Measurements from ENCODE around the gene BCL2L14. TPM values are rescaled to one million over a fixed set of nuclear protein-coding genes. Genes with fewer than 3 reads are reported as not detected.
"Not testable (repeated sequence)": the region's sequence is repeated elsewhere in the genome, so short reads cannot be mapped to it uniquely, and the experiment has no call there.

The BCL2L14 gene
- polyA plus RNA-seq, 1 donor = 0.26 TPM

DNA sequence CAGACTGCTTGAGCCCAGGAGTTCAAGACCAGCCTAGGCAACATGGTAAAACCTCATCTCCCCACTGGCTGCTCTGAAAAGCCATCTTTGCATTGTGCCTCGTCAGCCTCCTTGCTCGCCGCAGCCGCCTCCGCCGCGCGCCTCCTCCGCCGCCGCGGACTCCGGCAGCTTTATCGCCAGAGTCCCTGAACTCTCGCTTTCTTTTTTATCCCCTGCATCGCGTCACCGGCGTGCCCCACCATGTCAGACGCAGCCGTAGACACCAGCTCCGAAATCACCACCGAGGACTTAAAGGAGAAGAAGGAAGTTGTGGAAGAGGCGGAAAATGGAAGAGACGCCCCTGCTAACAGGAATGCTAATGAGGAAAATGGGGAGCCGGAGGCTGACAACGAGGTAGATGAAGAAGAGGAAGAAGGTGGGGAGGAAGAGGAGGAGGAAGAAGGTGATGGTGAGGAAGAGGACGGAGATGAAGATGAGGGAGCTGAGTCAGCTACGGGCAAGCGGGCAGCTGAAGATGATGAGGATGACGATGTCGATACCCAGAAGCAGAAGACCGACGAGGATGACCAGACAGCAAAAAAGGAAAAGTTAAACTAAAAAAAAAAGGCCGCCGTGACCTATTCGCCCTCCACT is 40.3 kb downstream of the BCL2L14 start:
- DNase-seq = not testable (repeated sequence)

DNA sequence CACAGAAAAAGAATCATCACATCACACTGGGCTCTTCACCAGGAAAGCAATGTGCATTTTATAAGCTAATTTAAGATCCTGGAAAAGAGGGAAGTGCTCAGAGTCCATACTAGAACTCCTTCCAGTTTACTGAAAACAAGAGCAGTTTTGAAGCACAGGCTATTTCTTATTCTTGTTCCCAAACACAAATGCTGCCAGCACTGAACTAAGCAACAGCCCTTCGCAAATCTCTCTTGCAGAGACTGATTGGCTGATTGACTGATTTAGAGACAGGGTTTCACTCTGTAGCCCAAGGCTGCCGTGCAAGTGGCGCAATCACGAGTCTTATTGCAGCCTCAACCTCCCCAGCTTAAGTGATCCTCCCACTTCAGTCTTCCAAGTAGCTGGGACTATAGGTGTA is 44.8 kb downstream of the BCL2L14 start:
- DNase-seq = no peak

DNA sequence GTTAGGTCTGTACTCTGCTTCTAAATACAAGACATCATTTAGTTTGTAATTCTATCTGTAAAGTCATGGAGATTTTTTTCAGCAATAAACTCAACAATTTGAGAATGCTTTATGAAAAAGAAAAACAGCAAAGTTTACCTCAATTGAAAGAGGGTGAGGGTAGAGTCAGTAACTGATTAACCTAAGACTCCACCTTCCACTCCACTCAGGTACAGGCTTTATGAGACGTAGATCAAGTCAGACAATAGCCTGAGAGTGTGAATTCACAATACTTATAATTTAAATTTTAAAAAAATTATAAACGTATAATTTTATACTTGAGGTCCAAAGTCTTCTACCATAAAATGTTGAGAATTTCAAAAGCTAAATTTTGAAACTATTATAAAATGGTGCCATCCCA is 45.9 kb downstream of the BCL2L14 start:
- DNase-seq = no peak

DNA sequence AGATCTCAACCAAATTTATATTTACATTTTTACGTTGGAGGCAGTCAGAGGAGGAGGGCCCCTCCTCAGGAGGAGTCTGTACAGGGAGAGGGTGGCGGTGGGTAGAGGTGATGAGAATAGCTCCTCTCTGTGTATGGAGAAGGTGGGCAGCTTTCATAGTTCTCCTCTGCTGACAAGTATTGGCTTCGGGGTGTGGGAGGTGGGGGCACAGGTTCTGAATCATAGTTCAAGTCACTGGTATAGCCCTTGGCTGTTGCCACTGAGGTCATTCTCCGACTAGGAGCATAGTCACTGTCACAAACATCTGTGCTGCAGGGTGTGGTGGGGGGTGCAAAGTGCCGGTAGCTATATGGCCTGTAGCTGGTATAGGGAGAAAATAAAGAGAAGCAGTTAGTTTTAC is 50.3 kb downstream of the BCL2L14 start:
- no peak for DNase-seq

GRCh38 chr12:12123036-12123604 is 52.4 kb downstream of the BCL2L14 start:
- DNase-seq = no peak

GRCh38 chr12:12126551-12126950 is 55.8 kb downstream of the BCL2L14 start:
- DNase-seq = no peak

GRCh38 chr12:12127304-12127703 is 56.6 kb downstream of the BCL2L14 start:
- DNase-seq = no peak

GRCh38 chr12:12128670-12129069 is 57.9 kb downstream of the BCL2L14 start:
- no peak for DNase-seq

GRCh38 chr12:12133259-12133658 is 62.5 kb downstream of the BCL2L14 start:
- no peak for DNase-seq

DNA sequence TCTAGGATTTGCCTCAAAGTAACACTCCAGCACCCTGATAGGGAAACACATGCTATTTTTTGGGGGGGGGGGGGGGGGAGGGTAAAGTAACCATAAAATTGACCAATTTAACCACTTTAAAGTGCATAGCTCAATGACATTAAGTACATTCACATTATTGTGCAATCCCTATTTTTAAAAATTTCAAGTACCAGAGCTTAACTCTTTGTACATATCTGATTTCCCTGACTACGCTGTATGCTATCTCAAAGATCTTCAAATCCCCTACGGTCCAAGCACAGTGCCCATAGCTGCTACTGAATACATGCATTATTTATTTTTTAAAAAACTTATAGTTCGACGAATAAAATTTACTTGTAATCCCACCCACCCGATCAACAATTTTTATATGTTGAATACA is 63.0 kb downstream of the BCL2L14 start:
- no peak for DNase-seq

DNA sequence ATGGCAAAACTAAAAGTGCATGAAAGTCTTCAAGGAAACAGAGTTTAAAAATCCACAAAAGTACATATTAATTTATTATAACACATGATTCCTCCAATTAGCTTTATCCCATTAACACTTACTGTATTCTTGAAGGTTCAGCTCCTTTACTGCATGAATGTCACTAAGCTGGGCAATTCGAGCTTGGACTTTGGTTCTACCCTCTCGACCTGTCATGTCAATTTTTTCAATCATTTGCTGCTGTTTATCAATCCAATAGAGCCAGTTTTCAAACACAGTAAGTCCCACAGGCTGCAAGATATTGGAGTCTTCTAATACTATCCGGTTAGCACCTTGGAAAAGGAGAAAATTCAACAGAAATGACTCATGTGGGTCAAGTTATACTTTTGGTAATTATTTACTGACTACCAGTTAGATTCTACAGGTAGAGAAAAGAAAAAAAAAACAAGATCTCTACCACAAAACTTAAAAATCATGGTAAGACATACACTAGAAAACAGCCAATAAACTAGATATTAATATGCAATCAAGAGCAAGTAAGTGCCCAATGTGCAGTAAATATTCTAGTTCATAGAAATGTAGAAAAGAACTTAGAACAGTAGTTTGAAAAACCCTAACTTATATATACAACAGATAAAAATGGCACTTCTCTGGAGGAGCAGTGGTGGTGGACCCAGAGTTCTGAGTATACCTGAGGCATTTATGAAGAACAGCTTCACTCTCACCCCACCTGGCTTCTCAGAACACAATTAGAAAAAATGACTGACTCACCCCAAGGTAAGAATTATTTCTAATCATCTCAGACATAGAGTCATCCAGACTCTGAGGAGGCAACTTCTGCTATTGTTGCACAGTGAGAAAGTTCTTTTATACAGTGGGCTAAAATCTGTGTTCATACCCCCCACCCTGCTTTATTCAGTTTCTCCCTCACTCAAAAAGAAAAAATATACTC is 67.7 kb downstream of the BCL2L14 start:
- no peak for DNase-seq

DNA sequence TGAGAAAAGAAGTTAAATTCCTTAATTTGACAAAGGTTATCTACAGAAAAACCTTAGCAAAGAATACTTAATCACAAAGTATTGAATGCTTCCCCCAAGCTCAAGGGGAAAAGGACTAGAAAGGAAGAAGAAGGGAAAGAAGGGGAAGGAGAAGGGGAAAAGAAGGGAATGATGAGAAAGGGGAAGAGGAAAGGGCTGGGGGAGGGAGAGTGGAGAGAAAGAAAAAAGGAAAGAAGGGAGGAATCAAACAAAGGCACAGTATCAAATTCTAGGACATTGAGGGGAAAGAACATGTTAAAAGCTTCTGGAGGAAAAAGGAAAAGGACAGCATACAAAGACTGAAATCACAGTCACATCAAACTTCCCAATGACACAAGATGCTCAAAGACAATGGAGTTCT is 70.3 kb downstream of the BCL2L14 start:
- DNase-seq = no peak

GRCh38 chr12:12144531-12144930 is 73.8 kb downstream of the BCL2L14 start:
- DNase-seq = not testable (repeated sequence)

DNA sequence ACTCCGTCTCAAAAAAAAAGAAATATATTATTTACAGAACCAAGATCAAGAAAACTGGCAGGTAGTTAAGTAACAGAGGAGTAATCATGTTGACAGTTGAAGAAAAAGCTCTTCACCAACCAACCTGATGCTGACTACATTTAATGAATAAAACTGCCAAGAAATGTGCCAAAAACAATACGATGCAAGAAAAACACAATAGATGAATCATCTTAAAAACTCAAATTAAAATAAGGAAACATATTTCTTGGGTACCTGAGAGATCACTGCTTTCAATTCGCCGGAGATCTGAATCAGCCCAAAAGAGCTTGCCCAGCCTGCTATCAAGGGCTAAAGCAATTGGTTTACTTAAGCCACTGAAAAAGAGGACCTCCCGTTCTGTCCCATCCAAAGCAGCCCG is 76.4 kb downstream of the BCL2L14 start:
- no peak for DNase-seq

Other genes with a start within 250 kb of the BCL2L14 start
- 34.3 TPM for gene LRP6, start 196.1 kb downstream of the BCL2L14 start, polyA plus RNA-seq (ENCODE audit: insufficient read length)